HepG2 (cell line): ENCODE results near the gene NFYB. TPM values are rescaled to one million over a fixed set of nuclear protein-coding genes. Genes with fewer than 3 reads are reported as not detected.

ENCODE experiments used
- ATAC-seq: fragments of 200-7000 bp; cut with Tn5 transposase; 3 replicates; pipeline ENCODE4 v1.9.1; 2020; ENCODE audit warnings: mild to moderate bottlenecking, moderate library complexity
- BruUV-seq: library from RNA; stranded (reverse); fragments of 400-500 nt; replicated peaks from 2 replicates; lab custom pipeline; 2021; lab: Mats Ljungman, UMichigan
- CTCF ChIA-PET: fragments of 300-600 bp; formaldehyde crosslinking; extraction: SDS; loops from one replicate; lab custom pipeline; 2021; ENCODE audit warnings: low total read pairs, inconsistent platforms, low intra/inter-chr PET ratio; lab: Yijun Ruan, JAX
- POLR2A ChIA-PET: fragments of 350-600 bp; sonication (Branson Sonifier 250); formaldehyde crosslinking; loops from one replicate; lab custom pipeline; 2020; ENCODE audit warnings: antibody characterized with exemption, inconsistent platforms; lab: Yijun Ruan, JAX
- DNase-seq: peaks from one replicate; pipeline ENCODE4 v3.0.0-alpha.2; 2015; ENCODE audit warnings: low spot score
- FAIRE-seq: peaks from 3 replicates; lab custom pipeline; 2011; peaks lifted over from hg19 to GRCh38; lab: Jason Lieb, UNC
- H2AFZ ChIP-seq: one replicate; pipeline ENCODE4 v1.6.1; 2011; ENCODE audit warnings: low read length, inconsistent platforms
- H3K27ac ChIP-seq: fragments of 300-600 bp; 3 replicates; pipeline ENCODE4 v1.8.0; 2011; ENCODE audit warnings: mixed run types, mild to moderate bottlenecking, mixed read lengths, low read length, inconsistent platforms; ENCODE audit not compliant: insufficient read depth; ENCODE audit errors: extremely low read length
- H3K27me3 ChIP-seq, 2 experiments: fragments of 200-600 bp in 1 of 2; 2 replicates in 1 of 2; 3 replicates in 1 of 2; pipeline versions ENCODE4 v1.6.0 to v1.8.0; 2011; ENCODE audit warnings: low read length in 2 of 2, mild to moderate bottlenecking in 2 of 2, moderate library complexity in 2 of 2, inconsistent platforms in 1 of 2; ENCODE audit not compliant: insufficient read depth in 2 of 2, control insufficient read depth in 1 of 2
- H3K36me3 ChIP-seq, 2 experiments: fragments of 200-600 bp in 1 of 2; replicated peaks in 1 of 2; 2 replicates in 1 of 2; 3 replicates in 1 of 2; pipeline versions ENCODE4 v1.5.1 to v1.8.0; 2011; ENCODE audit warnings: low read length in 2 of 2, inconsistent platforms in 1 of 2; ENCODE audit not compliant: insufficient read depth in 2 of 2, control insufficient read depth in 1 of 2
- H3K4me1 ChIP-seq: 2 replicates; pipeline ENCODE4 v1.5.1; 2012; ENCODE audit warnings: low read length, inconsistent platforms; ENCODE audit not compliant: insufficient read depth
- H3K4me2 ChIP-seq: 2 replicates; pipeline ENCODE4 v1.6.0; 2011; ENCODE audit warnings: low read depth, low read length, inconsistent platforms
- H3K4me3 ChIP-seq, 3 experiments: fragments of 200-600 bp in 1 of 3; sonication (generic), shearing (Covaris generic) in 1 of 3; replicated peaks in 1 of 3; 2 replicates each; pipeline ENCODE4 v1.5.1; 2011 to 2016; ENCODE audit warnings: low read length in 3 of 3, inconsistent platforms in 2 of 3, low read depth in 2 of 3, mild to moderate bottlenecking in 2 of 3, control low read depth in 1 of 3, mixed read lengths in 1 of 3; ENCODE audit not compliant: insufficient read depth in 1 of 3
- H3K79me2 ChIP-seq: one replicate; pipeline ENCODE4 v1.6.1; 2011; ENCODE audit warnings: low read length, inconsistent platforms; ENCODE audit not compliant: insufficient read depth
- H3K9ac ChIP-seq: 2 replicates; pipeline ENCODE4 v1.6.0; 2011; ENCODE audit warnings: mild to moderate bottlenecking, low read depth, low read length, inconsistent platforms; ENCODE audit not compliant: insufficient read depth
- H3K9me3 ChIP-seq: 2 replicates; pipeline ENCODE4 v1.5.1; 2012; ENCODE audit warnings: mild to moderate bottlenecking, low read length
- H4K20me1 ChIP-seq: 2 replicates; pipeline ENCODE4 v1.6.0; 2011; ENCODE audit warnings: inconsistent platforms, mild to moderate bottlenecking, low read length, moderate library complexity; ENCODE audit not compliant: insufficient read depth
- FLYWCH1 ChIP-seq: sonication (generic); formaldehyde crosslinking; IDR thresholded peaks from 2 replicates; pipeline ENCODE4 v1.8.1; 2023; ENCODE audit warnings: mild to moderate bottlenecking, missing genetic modification reagents
- FOXP1 ChIP-seq, 2 experiments: fragments of 450-650 bp in 1 of 2; IDR thresholded peaks; 2 replicates each; pipeline ENCODE4 v1.6.1; 2017 to 2018; ENCODE audit warnings: antibody characterized with exemption in 1 of 2
- GATAD1 ChIP-seq: IDR thresholded peaks from 2 replicates; pipeline ENCODE4 v1.6.1; 2016; ENCODE audit warnings: missing genetic modification reagents, missing compliant biosample characterization
- HMGXB3 ChIP-seq: sonication (generic); formaldehyde crosslinking; IDR thresholded peaks from 2 replicates; pipeline ENCODE4 v1.4.0; 2020; ENCODE audit warnings: missing genetic modification reagents, borderline replicate concordance
- RBFOX2 ChIP-seq: fragments of 200-400 bp; formaldehyde crosslinking; IDR thresholded peaks from 2 replicates; pipeline ENCODE4 v1.6.1; 2017; ENCODE audit warnings: low read depth, mild to moderate bottlenecking, low read length
- TFAP4 ChIP-seq: sonication (generic); IDR thresholded peaks from 2 replicates; pipeline ENCODE4 v1.6.1; 2016; ENCODE audit warnings: low read depth, borderline replicate concordance
- ZNF136 ChIP-seq: sonication (generic); formaldehyde crosslinking; IDR thresholded peaks from 2 replicates; pipeline ENCODE4 v1.8.1; 2022; ENCODE audit warnings: low read depth, mild to moderate bottlenecking, moderate library complexity, missing genetic modification reagents
- ZNF343 ChIP-seq: sonication (generic); formaldehyde crosslinking; IDR thresholded peaks from 2 replicates; pipeline ENCODE4 v1.4.0; 2020; ENCODE audit warnings: mild to moderate bottlenecking, missing genetic modification reagents
- ZNF510 ChIP-seq: sonication (generic); formaldehyde crosslinking; IDR thresholded peaks from 2 replicates; pipeline ENCODE4 v1.4.0; 2020; ENCODE audit warnings: low read depth, mild to moderate bottlenecking, missing genetic modification reagents
- ZNF75D ChIP-seq: sonication (generic); formaldehyde crosslinking; IDR thresholded peaks from 2 replicates; pipeline ENCODE4 v1.8.1; 2023; ENCODE audit warnings: missing genetic modification reagents, mild to moderate bottlenecking, borderline replicate concordance
- in situ Hi-C: cut with HindIII; loops from 2 replicates; pipeline ENCODE4 v1.10.0; 2017; ENCODE audit warnings: low pct_unique_long_range_greater_than_20kb; ENCODE audit not compliant: extremely low pct_ligation_motif_present
- intact Hi-C: fragments of 100-400 bp; cut with micrococcal nuclease; formaldehyde crosslinking; loops from one replicate; pipeline ENCODE4 v1.10.0; 2022; ENCODE audit not compliant: unreplicated experiment
- polyA plus RNA-seq, 8 experiments: library from polyadenylated mRNA; depleted of rRNA in 3 of 8; stranded (reverse) in 7 of 8; unstranded in 1 of 8; fragments of >200 nt; fragmentation: Illumina TruSeq in 4 of 8; extraction: Trizol in 4 of 8; gene quantifications; 2 replicates each; pipeline versions ENCODE4 v1.2.1 to v1.2.3, GENCODE V29; 2011 to 2016; ENCODE audit warnings: low read depth in 4 of 8, missing spikeins in 1 of 8, mixed read lengths in 1 of 8; ENCODE audit not compliant: insufficient read depth in 1 of 8
- total RNA-seq, 5 experiments: library from RNA; depleted of rRNA; stranded (reverse); fragments of >200 nt; fragmentation: Illumina TruSeq; extraction: Trizol; gene quantifications; 2 replicates each; pipeline ENCODE4 v1.2.3, GENCODE V29; 2016; ENCODE audit warnings: low read depth in 1 of 5

Gene NFYB
- total and polyA plus RNA-seq, 2 of the 13 experiments (the other 11 are each of a cell fraction or from before 2014, with no cell fraction given): 18.7 to 36.6 TPM

- no peak for TF ChIP-seq TFAP4
- TF ChIP-seq GATAD1 (CRISPR knock-in tag): no peak
- no peak for TF ChIP-seq FOXP1 (IDR thresholded peaks at IDR 0.05)
- no peak for TF ChIP-seq FOXP1 (CRISPR knock-in tag; IDR thresholded peaks at IDR 0.05)
- no peak for TF ChIP-seq HMGXB3 (CRISPR knock-in tag)
- TF ChIP-seq, all 625 proteins: peak for 0
Measured at GRCh38 chr12:104122298-104122697, 15.7 kb downstream of the NFYB start (continued).

GRCh38 chr12:104121001-104121400 lies 17.0 kb downstream of the NFYB start:
- POLR2A ChIA-PET: no interaction called here
- H3K4me2 ChIP-seq: no peak overlapping the region
- no TSS peak for BruUV-seq
- H3K9ac ChIP-seq: no peak overlapping the region
- no peaks in the 10 kb centered on the region for H3K79me2 ChIP-seq
- no peak overlapping the region for H3K27ac ChIP-seq
- no peak for DNase-seq
- H3K4me1 ChIP-seq: 0 out of 2 replicates have a peak, but pooled peaks cover under 1% of the 10 kb centered on the region
- FAIRE-seq: no peak
- no peaks in the 10 kb centered on the region for H4K20me1 ChIP-seq
- CTCF ChIA-PET: no interaction called here
- H2AFZ ChIP-seq: no peak overlapping the region
- no peaks in the 10 kb centered on the region for H3K9me3 ChIP-seq
- ATAC-seq: no peak
- no peak overlapping the region for H3K4me3 ChIP-seq
- H3K36me3 ChIP-seq: peaks cover 2 to 29% of the 10 kb centered on the region in 2 experiments; a peak in 3 of 5 replicates
- TF ChIP-seq ZNF136 (CRISPR knock-in tag) (no peak), ZNF510 (CRISPR knock-in tag) (no peak), ZNF75D (no peak), ZNF343 (no peak), FLYWCH1 (CRISPR knock-in tag) (no peak), RBFOX2 (no peak)
- TF ChIP-seq, all 625 proteins: peak for 0
- in situ Hi-C loops (no loop called here), intact Hi-C loops (no loop called here)
- H3K27me3 ChIP-seq: no peaks in the 10 kb centered on the region
